Measurements from ENCODE around the gene NECTIN2.

Gene NECTIN2

GRCh38 chr19:44930088-44930487, 84.0 kb downstream of the NECTIN2 start:
- TF ChIP-seq CTCF (IDR thresholded peaks at IDR 0.05; ENCODE audit: low read length), result no peak
- no peak for TF ChIP-seq EZH2phosphoT487 (IDR thresholded peaks at IDR 0.05; ENCODE audit: low read length)
- no peak for TF ChIP-seq EZH2 (optimal IDR thresholded peaks at IDR 0.05; ENCODE audit: low read depth, low read length)
- H3K4me1 ChIP-seq (ENCODE audit: low read length), result no peaks in the 10 kb centered on the region
- no peak overlapping the region for H2AFZ ChIP-seq (ENCODE audit: low read length)
- no peak overlapping the region for H3K9ac ChIP-seq (ENCODE audit: low read length)
- no peak for DNase-seq
- no peaks in the 10 kb centered on the region for H3K9me3 ChIP-seq (replicated peaks; ENCODE audit: insufficient read depth, low read length)
- no peak overlapping the region for H3K4me2 ChIP-seq (ENCODE audit: low read depth, low read length)
- H3F3A ChIP-seq (ENCODE audit: insufficient read depth, low read length), result no peaks in the 10 kb centered on the region
- H3K27me3 ChIP-seq (replicated peaks; ENCODE audit: insufficient read depth, low read length), result peaks cover 10% of the 10 kb centered on the region
- H3K79me2 ChIP-seq (ENCODE audit: low read length), result no peaks in the 10 kb centered on the region
- no peaks in the 10 kb centered on the region for H3K9me2 ChIP-seq (replicated peaks; ENCODE audit: insufficient read depth, low read length)
- H3K27ac ChIP-seq (ENCODE audit: low read length), result no peak overlapping the region
- no peak overlapping the region for H3K4me3 ChIP-seq (ENCODE audit: low read length)
- H4K20me1 ChIP-seq (ENCODE audit: insufficient read depth, low read length), result no peaks in the 10 kb centered on the region
- no peaks in the 10 kb centered on the region for H3K36me3 ChIP-seq (replicated peaks; ENCODE audit: insufficient read depth, low read length)

GRCh38 chr19:44931541-44931940, 85.4 kb downstream of the NECTIN2 start:
- Histone ChIP-seq H3K9ac (ENCODE audit: low read length) (no peak overlapping the region), H3K4me1 (ENCODE audit: low read length) (no peaks in the 10 kb centered on the region), H3K9me3 (replicated peaks; ENCODE audit: insufficient read depth, low read length) (no peaks in the 10 kb centered on the region), H3K27me3 (replicated peaks; ENCODE audit: insufficient read depth, low read length) (peaks cover 4% of the 10 kb centered on the region), H3K79me2 (ENCODE audit: low read length) (no peaks in the 10 kb centered on the region), H3K4me2 (ENCODE audit: low read depth, low read length) (no peak overlapping the region), H3F3A (ENCODE audit: insufficient read depth, low read length) (no peaks in the 10 kb centered on the region), H3K36me3 (replicated peaks; ENCODE audit: insufficient read depth, low read length) (no peaks in the 10 kb centered on the region), H3K4me3 (ENCODE audit: low read length) (no peak overlapping the region), H3K9me2 (replicated peaks; ENCODE audit: insufficient read depth, low read length) (no peaks in the 10 kb centered on the region), H3K27ac (ENCODE audit: low read length) (no peak overlapping the region), H4K20me1 (ENCODE audit: insufficient read depth, low read length) (no peaks in the 10 kb centered on the region), H2AFZ (ENCODE audit: low read length) (no peak overlapping the region)
- no peak for TF ChIP-seq EZH2 (optimal IDR thresholded peaks at IDR 0.05; ENCODE audit: low read depth, low read length)
- no peak for TF ChIP-seq EZH2phosphoT487 (IDR thresholded peaks at IDR 0.05; ENCODE audit: low read length)
- no peak for TF ChIP-seq CTCF (IDR thresholded peaks at IDR 0.05; ENCODE audit: low read length)
- no peak for DNase-seq
